ENCODE measurements around the gene TTC39C.

- TF ChIP-seq POLR2A (IDR thresholded peaks at IDR 0.05) (no peak), CTCF (IDR thresholded peaks at IDR 0.05) (no peak)
These were observed 58.2 kb downstream of the TTC39C start for GRCh38 chr18:24072743-24073142.

Measured in thyroid gland (tissue), 4 donors.